GM23338 (cell line): ENCODE data around the gene GLIS2. TPM values are rescaled to one million over a fixed set of nuclear protein-coding genes. Genes with fewer than 3 reads are reported as not detected.

Experiments
- ATAC-seq: fragments of 200-7000 bp; cut with Tn5 transposase; 3 replicates; pipeline ENCODE4 v1.9.1; 2020
- DNase-seq: peaks from one replicate; pipeline ENCODE4 v3.0.0-alpha.2; 2015; ENCODE audit warnings: low spot score
- H2AFZ ChIP-seq: fragments of 200-600 bp; sonication (generic); 2 replicates; pipeline ENCODE4 v1.8.0; 2016; ENCODE audit warnings: antibody characterized with exemption, mild to moderate bottlenecking, moderate library complexity
- H3F3A ChIP-seq: fragments of 200-600 bp; sonication (generic); replicated peaks from 2 replicates; pipeline ENCODE4 v1.8.0; 2017; ENCODE audit warnings: antibody characterized with exemption, mixed run types, low read depth
- H3K27ac ChIP-seq: fragments of 200-600 bp; sonication (generic); 2 replicates; pipeline ENCODE4 v1.6.1; 2016; ENCODE audit warnings: low read depth
- H3K27me3 ChIP-seq: fragments of 200-600 bp; sonication (generic); 2 replicates; pipeline ENCODE4 v1.8.0; 2016; ENCODE audit warnings: mild to moderate bottlenecking, mixed run types, moderate library complexity; ENCODE audit not compliant: insufficient read depth
- H3K36me3 ChIP-seq: fragments of 200-600 bp; sonication (generic); 2 replicates; pipeline ENCODE4 v1.8.0; 2016; ENCODE audit warnings: mild to moderate bottlenecking; ENCODE audit not compliant: insufficient read depth
- H3K4me1 ChIP-seq: fragments of 200-600 bp; sonication (generic); 2 replicates; pipeline ENCODE4 v1.8.0; 2016; ENCODE audit warnings: mild to moderate bottlenecking, moderate library complexity; ENCODE audit not compliant: insufficient read depth
- H3K4me2 ChIP-seq: fragments of 200-600 bp; sonication (generic); 2 replicates; pipeline ENCODE4 v1.7.1; 2017; ENCODE audit warnings: mixed run types
- H3K4me3 ChIP-seq: fragments of 200-600 bp; sonication (generic); 2 replicates; pipeline ENCODE4 v1.6.1; 2016; ENCODE audit warnings: mixed run types
- H3K79me2 ChIP-seq: fragments of 200-600 bp; sonication (generic); replicated peaks from 2 replicates; pipeline ENCODE4 v1.8.0; 2017; ENCODE audit warnings: mild to moderate bottlenecking; ENCODE audit not compliant: insufficient read depth
- H3K9me2 ChIP-seq: fragments of 200-600 bp; sonication (generic); 2 replicates; pipeline ENCODE4 v1.8.0; 2017; ENCODE audit not compliant: insufficient read depth
- H4K20me1 ChIP-seq: fragments of 200-600 bp; sonication (generic); replicated peaks from 2 replicates; pipeline ENCODE4 v1.8.0; 2017; ENCODE audit warnings: mild to moderate bottlenecking; ENCODE audit not compliant: insufficient read depth
- H3K27ac Mint-ChIP-seq: 2 replicates; pipeline ENCODE4 v1.8.0; 2020; ENCODE audit warnings: inconsistent platforms, mild to moderate bottlenecking, moderate library complexity, mixed read lengths
- H3K27me3 Mint-ChIP-seq: 3 replicates; pipeline ENCODE4 v1.8.0; 2022; ENCODE audit warnings: low read depth, mild to moderate bottlenecking, moderate library complexity, mixed read lengths, inconsistent platforms; ENCODE audit not compliant: insufficient read depth, poor library complexity
- H3K36me3 Mint-ChIP-seq: 3 replicates; pipeline ENCODE4 v1.8.0; 2021; ENCODE audit warnings: low read depth, mild to moderate bottlenecking, inconsistent platforms, moderate library complexity, mixed read lengths
- H3K4me1 Mint-ChIP-seq: 3 replicates; pipeline ENCODE4 v1.8.0; 2020; ENCODE audit warnings: mild to moderate bottlenecking, inconsistent platforms, mixed read lengths
- H3K4me3 Mint-ChIP-seq: 3 replicates; pipeline ENCODE4 v1.8.0; 2021; ENCODE audit warnings: moderate library complexity, mild to moderate bottlenecking, inconsistent platforms, mixed read lengths
- H3K9me3 Mint-ChIP-seq: 3 replicates; pipeline ENCODE4 v1.8.0; 2020; ENCODE audit warnings: moderate library complexity, mild to moderate bottlenecking, inconsistent platforms, mixed read lengths
- CREB1 ChIP-seq: fragments of 250-450 bp; sonication (Bioruptor Pico); IDR thresholded peaks from 2 replicates; pipeline ENCODE4 v1.5.0; 2020; ENCODE audit warnings: low read depth, mild to moderate bottlenecking, moderate library complexity
- ETS1 ChIP-seq: IDR thresholded peaks from 2 replicates; pipeline ENCODE4 v1.6.1; 2016; ENCODE audit warnings: antibody characterized with exemption
- EZH2phosphoT487 ChIP-seq: fragments of 200-600 bp; sonication (generic); IDR thresholded peaks from one replicate; pipeline ENCODE4 v1.8.1; 2018; ENCODE audit warnings: antibody characterized with exemption; ENCODE audit not compliant: unreplicated experiment
- JUNB ChIP-seq: IDR thresholded peaks from one replicate; pipeline ENCODE4 v1.6.1; 2016; ENCODE audit warnings: antibody characterized with exemption; ENCODE audit not compliant: unreplicated experiment
- POLR2AphosphoS5 ChIP-seq: IDR thresholded peaks from 2 replicates; pipeline ENCODE4 v1.6.1; 2016; ENCODE audit warnings: antibody characterized with exemption, low read depth
- REST ChIP-seq: IDR thresholded peaks from one replicate; pipeline ENCODE4 v1.6.1; 2018; ENCODE audit warnings: antibody characterized with exemption; ENCODE audit not compliant: unreplicated experiment
- ZNF114 ChIP-seq: fragments of 250-450 bp; sonication (Bioruptor Pico); IDR thresholded peaks from 2 replicates; pipeline ENCODE4 v1.5.0; 2020; ENCODE audit warnings: mild to moderate bottlenecking, moderate library complexity
- ZNF331 ChIP-seq: fragments of 250-450 bp; sonication (Bioruptor Pico); IDR thresholded peaks from 2 replicates; pipeline ENCODE4 v1.5.0; 2020; ENCODE audit warnings: low read depth, mild to moderate bottlenecking, moderate library complexity
- ZNF462 ChIP-seq: fragments of 250-450 bp; sonication (Bioruptor Pico); IDR thresholded peaks from 2 replicates; pipeline ENCODE4 v1.5.0; 2020; ENCODE audit warnings: mild to moderate bottlenecking, moderate library complexity
- polyA plus RNA-seq: library from polyadenylated mRNA; unstranded; fragments of >200 nt; fragmentation: Nextera tagmentation; extraction: Ambion mirVana; gene quantifications from 2 replicates; pipeline ENCODE4 v1.2.1, GENCODE V29; 2016
- total RNA-seq: library from RNA; depleted of rRNA; stranded (reverse); fragments of >200 nt; shearing (Covaris generic); gene quantifications from 2 replicates; pipeline ENCODE4 v1.2.3, GENCODE V29; 2014

Gene GLIS2
- total and polyA plus RNA-seq, 2 experiments from 2014 or later, result 8.2 to 10.2 TPM

- Histone ChIP-seq H3K4me3 (no peak overlapping the region), H3K79me2 (no peaks in the 10 kb centered on the region), H3K36me3 (no peaks in the 10 kb centered on the region), H3K9me2 (no peaks in the 10 kb centered on the region), H2AFZ (no peak overlapping the region), H3K4me2 (no peak overlapping the region), H3K27ac (no peak overlapping the region), H3K27me3 (no peaks in the 10 kb centered on the region), H4K20me1 (no peaks in the 10 kb centered on the region), H3F3A (peaks cover 12% of the 10 kb centered on the region), H3K4me1 (peaks cover 28% of the 10 kb centered on the region)
- H3K36me3 Mint-ChIP-seq, result no peaks in the 10 kb centered on the region; the same call in 2 of the 3 replicates
- ATAC-seq (no peak), DNase-seq (no peak)
- no peaks in the 10 kb centered on the region for H3K9me3 Mint-ChIP-seq
- H3K4me1 Mint-ChIP-seq, result peaks cover 41% of the 10 kb centered on the region
- no peak overlapping the region for H3K4me3 Mint-ChIP-seq
- TF ChIP-seq ETS1 (no peak), POLR2AphosphoS5 (no peak), ZNF462 (CRISPR knock-in tag) (no peak), JUNB (no peak), ZNF114 (CRISPR knock-in tag) (no peak), REST (no peak), CREB1 (CRISPR knock-in tag) (no peak), ZNF331 (CRISPR knock-in tag) (no peak), EZH2phosphoT487 (no peak)
- peaks cover 16% of the 10 kb centered on the region for H3K27me3 Mint-ChIP-seq
- no peak overlapping the region for H3K27ac Mint-ChIP-seq
Measured at GRCh38 chr16:4291699-4292098, 24.2 kb upstream of the GLIS2 start.
